Activated CD4-positive, alpha-beta T cell treated with anti-CD3 and anti-CD28 coated beads for 24 hours (primary cell): ENCODE results near the gene TCF4.
A peak's percentile ranks its signal among the peaks of the same experiment; 100 is the strongest.

Experiments used
- DNase-seq, 2 donors: peaks; one replicate each; pipeline ENCODE4 v3.0.0-alpha.2; 2020; ENCODE audit warnings: low read depth in 2 of 2

Gene TCF4

DNA sequence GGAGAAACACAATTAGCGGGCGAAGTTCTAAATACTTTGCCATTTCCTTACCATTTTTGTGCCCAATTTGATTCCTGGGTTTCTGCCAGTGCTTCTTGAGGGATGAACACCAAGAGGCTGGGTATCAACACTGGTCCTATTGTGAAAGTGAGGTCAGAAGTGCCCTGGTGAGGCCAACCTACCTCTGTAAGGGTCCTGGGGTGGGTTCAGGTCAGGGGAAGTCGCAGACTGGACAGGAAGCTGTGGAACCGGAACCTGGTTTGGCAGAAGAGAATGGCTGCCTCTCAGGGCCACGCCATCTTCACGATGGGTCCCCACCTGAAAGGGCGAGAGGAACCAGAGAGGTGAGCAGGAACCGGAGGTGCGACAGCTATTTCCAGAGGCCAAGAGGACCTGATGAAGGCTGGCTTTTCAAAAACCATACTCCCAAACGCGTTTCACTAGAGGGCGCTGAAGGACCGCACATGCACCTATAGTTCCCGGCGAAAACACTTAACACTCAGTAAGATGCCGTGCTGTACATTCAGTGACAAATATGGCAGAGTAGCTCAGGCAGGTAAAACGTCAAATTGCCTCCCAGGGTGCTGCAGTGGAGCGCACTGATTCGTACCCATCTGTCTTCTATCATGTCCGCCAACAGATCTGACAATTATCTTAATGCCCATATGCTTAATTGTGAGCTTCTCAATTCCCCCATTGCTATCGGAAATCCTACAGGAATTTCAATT, 353.5 kb downstream of the TCF4 start:
- peak; percentile 26 to 40 for DNase-seq

DNA sequence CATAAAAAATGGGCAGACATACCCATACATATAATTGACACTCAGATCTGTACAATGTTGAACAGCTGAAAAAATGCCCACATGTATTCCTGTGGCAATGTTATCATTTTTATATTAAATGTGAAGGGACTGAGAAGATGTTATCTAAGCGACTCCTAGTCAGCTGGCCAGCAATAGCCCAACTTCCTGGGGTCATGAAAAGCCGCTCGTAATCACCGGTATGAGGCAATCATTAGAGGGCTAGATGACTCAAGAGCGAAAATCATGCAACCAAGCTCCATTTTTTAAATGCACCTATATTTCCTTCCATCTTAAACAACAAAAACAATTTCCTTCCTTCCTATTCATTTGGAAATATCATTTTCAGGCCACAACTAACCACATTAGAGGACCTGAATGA, 354.1 kb downstream of the TCF4 start:
- DNase-seq = no peak

DNA sequence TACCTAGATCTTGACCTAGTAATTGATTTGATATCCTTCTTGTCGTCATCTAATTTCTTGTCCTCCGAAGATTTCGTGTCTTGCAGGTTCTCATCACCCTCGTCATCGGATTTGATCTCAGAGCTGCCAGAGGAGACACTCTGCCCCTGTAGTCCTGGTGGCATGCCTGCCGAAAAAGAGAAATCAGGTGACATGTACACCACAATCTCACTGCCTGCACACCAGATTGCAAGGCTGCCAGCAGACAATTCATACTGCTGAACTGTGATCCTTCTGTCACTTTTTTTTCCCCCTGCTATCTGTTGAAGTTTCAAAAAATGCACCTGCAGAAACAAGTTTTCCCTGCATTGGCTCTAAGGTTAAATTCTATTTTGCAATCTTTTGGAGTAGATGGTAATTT, 355.5 kb downstream of the TCF4 start:
- no peak for DNase-seq

DNA sequence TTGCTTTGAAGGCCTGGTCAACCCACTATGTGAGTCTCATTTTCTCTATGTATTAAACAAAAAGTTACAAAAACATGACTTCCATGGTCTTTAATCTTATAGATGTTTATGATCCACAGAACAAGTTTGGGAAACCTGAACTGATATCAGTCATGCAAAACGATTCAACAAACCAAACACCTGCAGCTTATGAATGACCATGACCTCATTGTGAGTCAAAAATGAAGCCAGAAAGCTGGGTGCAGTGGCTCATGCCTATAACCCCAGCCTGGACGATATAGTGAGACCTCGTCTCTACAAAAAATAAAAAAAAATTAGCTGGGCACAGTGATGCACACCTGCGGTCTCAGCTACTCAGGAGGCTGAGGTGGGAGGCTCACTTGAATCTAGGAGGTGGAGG, 358.3 kb downstream of the TCF4 start:
- no peak for DNase-seq

DNA sequence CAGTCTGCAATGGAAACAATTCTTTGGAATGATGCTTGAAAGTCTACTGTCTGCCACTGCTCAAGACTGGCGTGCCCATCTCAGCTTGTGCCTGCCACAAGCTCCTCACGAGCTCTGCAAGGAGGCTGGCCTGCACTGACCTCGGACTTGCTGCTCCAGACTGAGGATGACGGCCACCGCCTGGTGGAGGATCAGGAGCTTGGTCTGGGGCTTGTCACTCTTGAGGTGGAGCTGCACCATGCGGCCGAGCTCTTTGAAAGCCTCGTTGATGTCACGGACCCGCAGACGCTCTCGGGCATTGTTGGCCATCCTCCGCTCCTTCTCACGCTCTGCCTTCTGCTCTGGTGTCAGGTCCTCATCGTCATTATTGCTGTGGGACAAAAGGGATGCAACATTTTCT, 359.3 kb downstream of the TCF4 start:
- no peak for DNase-seq

DNA sequence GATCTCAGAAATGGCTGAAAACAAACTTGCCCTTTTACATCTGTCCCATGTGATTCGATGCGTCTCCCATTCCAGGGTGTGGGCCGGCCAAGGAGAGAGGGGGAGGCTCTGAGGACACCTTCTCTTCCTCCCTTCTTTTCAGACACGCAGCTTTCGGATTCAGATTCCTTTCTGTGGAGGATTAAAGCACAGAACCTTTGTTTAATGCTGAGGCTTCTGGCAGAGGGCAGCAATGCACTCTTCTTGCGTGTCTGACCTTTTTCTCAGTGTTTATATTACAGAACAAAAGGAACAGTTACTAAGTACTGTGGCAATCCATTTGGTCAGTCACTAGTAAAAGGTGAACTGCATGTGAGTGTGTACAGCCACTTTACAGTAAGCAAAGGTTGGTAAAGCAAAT, 359.8 kb downstream of the TCF4 start:
- no peak for DNase-seq

DNA sequence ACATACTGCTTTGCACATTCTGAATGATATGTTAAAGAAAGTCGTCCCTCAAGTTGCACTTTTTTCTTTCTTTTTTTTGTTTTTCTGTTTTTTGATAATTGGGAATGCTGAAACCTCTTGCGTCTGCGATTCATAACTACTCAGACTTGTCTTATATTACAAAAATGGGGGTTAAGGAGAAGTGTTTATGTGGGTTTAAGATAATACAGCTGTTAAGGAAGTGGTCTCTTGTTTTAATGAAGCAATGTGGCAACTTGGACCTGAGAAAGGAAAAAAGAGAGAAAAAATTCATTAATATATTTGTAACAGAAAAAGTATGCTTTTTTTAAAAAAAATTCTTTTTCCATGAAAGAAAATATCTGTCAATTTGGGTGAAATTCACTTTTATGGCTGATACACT, 360.2 kb downstream of the TCF4 start:
- no peak for DNase-seq

DNA sequence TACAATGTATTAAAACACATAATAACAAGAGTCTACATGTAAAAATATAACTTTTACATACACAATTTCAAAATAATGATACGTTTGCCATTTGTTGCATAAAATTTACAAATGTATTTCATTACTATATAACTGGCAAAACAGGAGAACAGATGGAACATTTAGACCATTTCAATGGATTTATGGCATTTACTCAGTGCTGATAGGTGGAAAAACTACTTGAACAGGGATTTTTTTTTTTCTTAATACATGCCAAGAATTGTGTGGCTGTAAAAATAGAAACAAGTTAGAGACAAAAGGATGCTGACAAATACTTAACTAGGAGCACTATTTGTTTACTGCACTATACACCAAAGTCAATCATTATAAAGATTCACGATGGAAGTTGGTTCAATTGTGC, 361.9 kb downstream of the TCF4 start:
- no peak for DNase-seq

DNA sequence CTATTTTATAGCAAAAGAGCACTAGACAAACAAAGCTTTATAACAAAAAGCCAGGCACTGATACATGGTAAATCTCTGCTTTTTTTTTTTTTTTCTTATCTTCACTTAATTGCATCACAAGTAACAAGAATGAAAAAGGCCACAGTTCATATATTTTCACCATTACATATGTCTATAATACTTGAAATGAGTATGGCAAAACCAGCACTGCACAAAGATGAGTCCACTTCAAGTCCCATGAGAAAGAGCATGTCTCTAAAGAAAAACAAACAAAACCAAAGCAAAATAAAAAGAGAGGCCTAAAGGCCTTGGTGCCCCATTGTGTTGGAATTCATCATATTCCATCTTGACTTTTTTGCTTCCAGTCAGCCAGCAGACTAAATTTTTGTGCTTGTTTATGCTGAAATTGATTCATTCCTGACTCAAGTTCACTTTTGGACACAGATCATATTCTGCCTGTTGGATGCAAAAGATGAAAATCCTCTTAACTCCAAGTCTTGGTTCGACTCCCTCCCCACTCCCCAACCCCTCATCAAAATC, 363.8 kb downstream of the TCF4 start:
- no peak for DNase-seq

DNA sequence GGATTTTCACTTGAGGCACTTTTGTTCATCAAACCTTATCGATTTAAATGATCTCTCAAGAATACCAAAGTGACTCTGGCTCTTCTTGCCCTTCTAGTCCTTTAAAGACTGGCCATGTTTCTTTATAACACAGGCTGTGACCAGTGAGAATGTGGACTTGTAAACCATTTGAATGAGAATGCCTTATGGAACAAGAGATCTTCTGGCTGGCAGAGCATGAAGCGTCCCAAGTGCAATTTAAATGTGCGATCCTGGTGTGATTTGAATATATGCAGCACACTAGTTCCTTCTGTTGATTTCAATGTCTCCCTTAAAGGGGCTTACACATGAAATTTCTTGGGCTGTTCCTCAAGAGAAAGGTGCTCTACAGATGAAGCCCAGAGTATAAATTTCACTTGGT, 366.4 kb downstream of the TCF4 start:
- DNase-seq = no peak

DNA sequence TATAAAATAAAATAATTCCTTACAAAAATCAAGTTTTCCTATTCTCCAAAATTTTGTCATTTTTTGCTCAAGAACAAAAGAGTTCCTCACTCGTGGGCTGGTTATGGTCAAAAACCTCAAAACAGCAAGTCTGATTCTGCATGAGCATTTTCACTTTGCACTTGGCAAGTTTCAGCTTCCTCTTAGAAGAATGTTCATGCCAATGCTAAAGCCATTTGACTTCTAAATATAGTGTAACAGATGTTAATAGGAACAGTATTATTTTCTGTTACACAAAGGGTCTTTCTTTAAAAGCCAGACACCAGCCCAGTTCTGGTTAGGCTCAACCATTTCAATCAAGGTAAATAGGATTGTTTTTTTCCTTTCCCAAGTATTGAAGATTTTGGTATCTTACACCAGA, 367.5 kb downstream of the TCF4 start:
- no peak for DNase-seq

DNA sequence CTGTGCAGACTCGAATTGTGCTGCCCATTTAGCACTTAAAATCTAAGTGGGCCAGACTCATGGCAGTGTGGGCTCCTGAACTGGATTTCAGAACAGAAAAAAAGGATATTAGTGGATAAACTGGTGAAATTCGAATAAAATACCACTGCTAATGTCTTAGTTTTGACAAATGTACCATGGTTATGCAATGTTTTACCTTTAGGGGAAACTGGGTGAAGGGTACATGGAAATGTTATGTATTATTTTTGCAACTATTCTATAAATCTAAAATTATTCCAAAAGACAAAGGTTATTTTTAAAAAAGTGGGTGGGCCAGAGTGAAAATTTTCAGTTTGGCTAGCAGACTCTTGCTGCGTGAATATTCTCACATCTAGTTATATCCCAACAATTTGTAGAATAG, 368.2 kb downstream of the TCF4 start:
- DNase-seq = no peak

DNA sequence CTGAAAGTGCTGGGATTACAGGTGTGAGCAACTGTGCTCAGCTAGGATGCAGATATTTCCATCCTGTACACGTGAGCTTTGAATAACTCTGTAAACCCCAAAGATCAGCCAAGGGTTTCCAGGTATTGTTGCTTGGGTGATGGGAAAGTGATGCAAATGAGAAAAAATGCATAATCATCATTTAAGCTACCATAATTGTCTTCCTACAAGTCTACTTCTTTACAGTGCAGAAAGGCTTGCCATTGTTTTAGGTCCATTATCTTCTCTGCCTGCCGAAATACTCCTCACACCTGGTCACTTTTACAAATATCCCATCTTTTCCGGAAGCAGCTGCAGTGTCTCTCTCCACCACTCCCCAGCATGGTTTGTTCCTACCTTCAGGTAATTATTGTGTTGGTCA, 368.9 kb downstream of the TCF4 start:
- no peak for DNase-seq

DNA sequence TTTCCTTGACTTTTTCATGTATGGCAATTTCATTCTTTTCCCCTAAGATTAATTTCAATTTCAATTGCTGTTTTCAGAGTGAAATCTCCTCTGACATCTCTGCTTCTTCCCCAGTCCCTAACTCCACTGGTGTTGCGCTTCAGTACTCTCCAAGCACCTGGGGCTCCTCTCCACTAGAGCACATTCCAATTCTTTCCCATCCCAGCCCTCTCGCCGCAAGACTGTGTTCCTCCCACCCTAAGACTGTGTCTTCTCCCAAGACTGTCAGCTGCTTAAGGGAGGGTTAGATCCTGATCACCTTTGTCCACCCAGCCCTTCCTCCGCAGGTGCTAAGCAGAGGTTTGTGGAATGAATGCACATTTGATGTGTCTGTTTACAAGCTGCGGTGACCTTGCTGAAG, 373.0 kb downstream of the TCF4 start:
- DNase-seq = no peak

DNA sequence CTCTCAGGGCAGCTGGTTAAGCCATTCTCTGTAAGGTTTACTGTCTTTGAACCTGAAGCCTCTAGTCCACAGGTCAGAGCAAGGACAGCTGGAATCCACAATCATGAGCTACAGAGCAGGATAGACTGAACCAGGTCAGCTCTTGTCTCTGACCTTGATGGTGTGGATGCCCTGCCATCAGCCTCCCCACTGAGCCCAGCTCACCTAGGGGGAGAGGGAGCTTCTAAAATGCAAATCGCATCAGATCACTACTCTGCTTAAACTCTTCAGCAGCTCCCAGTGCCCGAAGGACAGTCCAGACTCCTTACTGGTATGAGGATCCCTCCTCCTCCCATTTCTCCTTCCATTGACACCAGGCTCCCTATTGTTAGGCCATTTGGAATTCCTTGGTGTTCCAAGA, 373.5 kb downstream of the TCF4 start:
- DNase-seq = no peak

DNA sequence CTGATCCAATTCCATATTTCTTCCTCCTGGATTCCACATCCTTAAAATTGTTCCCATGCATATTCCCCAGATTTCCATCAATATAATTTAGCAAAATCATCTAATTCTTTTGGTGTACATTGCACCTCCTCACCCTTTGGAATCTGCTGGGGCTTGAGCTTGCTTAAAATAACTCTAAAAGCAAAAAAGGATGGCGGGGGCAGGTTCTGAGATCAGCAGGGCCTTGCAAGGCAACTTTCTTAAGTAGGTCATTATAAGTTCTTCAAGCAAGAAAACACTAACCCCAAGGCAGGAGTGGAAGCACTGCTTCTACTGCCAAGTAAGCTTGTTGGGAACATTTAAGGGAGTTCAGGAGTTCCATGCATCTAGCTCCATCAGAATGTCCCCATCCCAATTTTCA, 374.4 kb downstream of the TCF4 start:
- DNase-seq = no peak

DNA sequence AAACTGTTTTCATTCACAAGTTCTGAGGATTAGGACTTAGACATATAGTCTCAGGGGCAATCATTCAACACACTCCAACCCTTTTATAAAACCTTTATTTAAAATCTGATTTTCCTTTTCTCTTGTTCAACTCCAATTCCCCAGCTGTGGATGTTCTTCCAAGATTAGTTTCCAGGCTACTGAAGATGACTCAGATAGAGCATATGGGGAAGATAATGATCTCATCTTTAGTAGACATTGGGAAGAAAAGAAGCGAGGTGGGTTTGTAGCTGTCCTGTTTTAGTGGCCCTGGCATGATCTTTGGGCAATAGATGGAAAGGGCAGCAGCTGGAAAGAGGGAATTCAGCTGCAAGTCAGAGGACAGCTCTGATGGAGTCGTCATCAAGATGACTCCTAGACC, 381.1 kb downstream of the TCF4 start:
- DNase-seq = no peak

DNA sequence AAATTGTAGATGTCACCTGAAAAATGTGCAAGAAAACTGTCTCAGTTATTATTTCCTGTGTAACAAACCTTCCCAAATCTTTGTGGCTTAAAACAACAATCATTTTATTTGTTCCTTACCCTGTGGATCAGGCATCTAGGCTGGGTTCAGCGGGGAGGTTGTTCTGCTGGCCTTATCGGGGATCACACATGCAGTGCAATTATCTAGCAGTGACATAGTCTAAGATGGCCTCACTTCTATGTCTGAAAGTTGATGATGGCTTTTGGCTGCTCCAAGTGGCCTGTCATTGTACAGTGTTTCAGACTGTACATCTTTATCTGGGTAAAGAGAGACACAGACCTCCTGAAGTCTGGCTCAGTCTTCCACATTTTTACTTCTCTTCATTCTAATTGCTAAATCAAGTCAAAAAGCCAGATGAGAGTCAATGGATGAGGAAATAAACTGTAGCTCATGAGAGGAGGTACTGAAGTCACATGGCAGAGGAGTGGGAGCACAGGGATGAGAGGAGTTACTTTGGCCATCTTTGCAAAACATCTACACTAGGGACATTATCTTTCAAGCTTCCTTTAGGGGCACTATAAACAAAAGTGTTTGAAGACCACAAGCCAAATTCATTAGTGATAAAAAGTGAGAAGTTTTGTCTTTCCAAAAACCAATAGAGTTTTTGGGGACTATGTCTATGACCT, 385.6 kb downstream of the TCF4 start:
- DNase-seq = no peak

DNA sequence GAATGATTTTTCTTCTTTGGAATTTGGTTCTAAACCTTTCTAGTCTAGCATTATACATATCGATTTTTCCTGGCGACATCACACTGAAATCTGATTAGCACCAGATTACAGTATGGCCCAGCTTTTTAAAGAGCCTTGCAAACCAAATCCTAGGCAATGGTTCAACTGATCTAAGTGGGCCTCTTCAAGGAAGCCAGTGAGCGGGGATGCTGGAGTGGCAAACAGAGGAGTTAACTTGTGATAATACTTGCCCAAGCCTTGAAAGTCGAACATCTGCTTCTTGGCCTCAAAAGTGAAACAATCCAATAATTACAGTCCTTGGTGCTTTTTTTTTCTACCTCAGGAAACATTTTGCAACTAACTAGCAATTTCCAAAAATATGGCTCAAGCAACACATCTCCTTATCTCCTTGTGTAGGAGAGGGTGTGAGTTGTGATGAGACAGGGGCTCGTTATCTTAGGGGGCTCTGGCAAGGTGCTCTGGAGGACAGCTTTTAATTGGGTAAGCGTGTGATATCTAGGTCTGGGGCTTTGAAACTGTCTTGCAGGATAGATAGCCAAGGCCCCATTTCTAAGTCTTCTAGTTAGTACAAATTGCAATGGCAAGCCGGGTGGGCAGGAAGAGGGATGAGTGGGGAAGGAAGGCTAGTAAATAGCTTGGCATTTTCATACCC, 388.6 kb downstream of the TCF4 start:
- DNase-seq = no peak

DNA sequence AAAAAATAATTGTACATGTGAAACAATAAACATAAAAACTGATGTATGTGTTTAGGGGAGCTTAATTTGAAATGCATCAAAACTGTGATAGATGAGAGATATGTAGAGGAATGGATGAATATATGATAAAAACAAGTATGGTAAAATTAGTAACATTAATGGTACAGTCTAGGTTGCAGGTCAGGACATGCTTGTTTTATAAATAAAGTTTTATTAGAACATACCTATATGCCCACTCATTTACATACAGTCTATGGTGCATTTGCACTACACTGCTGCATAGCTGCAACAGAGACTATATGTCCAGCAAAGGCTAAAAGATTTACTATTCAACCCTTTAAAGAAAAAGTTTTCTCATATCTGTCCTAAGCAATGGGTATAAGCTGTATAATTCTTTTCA, 392.1 kb downstream of the TCF4 start:
- DNase-seq = no peak

DNA sequence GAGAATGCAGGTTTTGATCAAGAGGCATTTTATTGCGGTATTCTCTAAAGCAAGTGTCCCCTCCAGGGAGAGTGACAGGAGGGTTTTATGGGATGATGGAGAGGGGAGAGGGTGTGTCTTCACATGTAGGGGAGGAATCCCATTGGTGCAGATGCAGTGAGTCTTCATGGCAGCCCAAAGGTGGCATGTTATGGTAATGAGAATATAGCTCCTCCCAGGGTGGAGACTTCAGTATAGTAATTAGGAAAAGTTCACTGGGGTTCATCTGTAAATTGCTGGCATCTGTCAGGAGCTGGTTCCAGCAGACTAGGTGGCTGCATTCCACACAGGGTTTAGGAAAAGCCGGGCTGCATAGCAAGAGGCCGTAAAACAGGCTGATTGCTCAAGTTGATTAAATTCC, 398.0 kb downstream of the TCF4 start:
- no peak for DNase-seq

DNA sequence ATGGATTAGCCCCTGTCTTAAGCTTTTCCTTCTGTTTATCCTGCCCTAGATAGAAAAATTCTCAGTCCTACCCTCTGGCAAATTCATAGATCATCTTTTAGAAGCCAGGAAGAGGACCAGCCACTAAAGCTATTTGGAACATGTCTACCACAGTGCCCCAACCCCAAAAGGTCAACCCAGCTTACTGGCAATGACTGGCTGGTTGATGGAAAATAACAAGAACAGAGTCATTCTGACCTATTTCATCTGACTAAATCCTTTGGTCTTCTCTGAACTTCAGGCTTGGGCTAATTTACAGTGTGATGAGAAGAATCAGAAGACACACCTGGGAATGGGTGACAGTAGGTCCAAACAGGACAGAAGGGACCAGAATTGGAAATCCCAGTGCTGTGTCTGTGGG, 401.4 kb downstream of the TCF4 start:
- DNase-seq = no peak

DNA sequence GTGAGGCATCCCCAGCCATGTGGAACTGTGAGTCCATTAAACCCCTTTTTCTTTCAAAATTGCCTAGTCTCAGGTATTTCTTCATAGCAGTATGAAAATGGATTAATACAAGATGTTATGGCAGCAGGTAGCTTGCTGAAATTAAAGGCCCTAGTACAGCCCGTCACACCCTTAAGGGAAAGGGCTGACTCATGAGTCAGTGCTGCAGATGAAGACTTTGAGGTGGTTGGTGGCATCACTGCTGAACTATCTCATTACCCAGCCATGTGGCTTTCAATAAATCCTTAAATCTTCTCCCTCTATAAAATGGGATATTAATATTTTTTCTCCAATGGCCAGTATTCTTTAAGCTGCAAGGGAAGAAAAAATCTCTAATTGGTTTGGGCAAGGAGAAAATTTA, 402.6 kb downstream of the TCF4 start:
- no peak for DNase-seq
